Measurements from ENCODE around the gene KLHL20. TPM values are rescaled to one million over a fixed set of nuclear protein-coding genes. Genes with fewer than 3 reads are reported as not detected.

The KLHL20 gene
- total and polyA plus RNA-seq, 2 of the 8 experiments (the other 6 are each of a cell fraction or from before 2014, with no cell fraction given), result 4.9 to 12.3 TPM

DNA sequence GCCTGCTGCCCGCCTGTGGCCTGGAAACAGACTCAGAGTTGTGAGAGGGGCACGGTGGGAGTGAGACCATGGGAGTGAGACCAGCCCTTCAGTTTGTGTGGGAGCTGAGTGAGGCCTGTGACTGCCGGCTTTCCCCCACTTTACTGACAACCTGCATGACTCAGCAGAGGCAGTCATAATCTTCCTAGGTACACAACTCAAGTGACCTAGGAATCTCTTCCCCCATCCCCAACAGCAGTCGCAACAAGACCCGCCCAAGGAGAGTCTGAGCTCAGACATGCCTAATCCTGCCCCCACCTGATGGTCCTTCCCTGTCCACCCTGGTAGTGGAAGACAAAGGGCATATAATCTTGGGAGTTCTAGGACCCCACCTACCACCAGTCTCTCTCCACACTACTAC, 44.2 kb downstream of the KLHL20 start (continued):
- TF ChIP-seq, protein P1, sequence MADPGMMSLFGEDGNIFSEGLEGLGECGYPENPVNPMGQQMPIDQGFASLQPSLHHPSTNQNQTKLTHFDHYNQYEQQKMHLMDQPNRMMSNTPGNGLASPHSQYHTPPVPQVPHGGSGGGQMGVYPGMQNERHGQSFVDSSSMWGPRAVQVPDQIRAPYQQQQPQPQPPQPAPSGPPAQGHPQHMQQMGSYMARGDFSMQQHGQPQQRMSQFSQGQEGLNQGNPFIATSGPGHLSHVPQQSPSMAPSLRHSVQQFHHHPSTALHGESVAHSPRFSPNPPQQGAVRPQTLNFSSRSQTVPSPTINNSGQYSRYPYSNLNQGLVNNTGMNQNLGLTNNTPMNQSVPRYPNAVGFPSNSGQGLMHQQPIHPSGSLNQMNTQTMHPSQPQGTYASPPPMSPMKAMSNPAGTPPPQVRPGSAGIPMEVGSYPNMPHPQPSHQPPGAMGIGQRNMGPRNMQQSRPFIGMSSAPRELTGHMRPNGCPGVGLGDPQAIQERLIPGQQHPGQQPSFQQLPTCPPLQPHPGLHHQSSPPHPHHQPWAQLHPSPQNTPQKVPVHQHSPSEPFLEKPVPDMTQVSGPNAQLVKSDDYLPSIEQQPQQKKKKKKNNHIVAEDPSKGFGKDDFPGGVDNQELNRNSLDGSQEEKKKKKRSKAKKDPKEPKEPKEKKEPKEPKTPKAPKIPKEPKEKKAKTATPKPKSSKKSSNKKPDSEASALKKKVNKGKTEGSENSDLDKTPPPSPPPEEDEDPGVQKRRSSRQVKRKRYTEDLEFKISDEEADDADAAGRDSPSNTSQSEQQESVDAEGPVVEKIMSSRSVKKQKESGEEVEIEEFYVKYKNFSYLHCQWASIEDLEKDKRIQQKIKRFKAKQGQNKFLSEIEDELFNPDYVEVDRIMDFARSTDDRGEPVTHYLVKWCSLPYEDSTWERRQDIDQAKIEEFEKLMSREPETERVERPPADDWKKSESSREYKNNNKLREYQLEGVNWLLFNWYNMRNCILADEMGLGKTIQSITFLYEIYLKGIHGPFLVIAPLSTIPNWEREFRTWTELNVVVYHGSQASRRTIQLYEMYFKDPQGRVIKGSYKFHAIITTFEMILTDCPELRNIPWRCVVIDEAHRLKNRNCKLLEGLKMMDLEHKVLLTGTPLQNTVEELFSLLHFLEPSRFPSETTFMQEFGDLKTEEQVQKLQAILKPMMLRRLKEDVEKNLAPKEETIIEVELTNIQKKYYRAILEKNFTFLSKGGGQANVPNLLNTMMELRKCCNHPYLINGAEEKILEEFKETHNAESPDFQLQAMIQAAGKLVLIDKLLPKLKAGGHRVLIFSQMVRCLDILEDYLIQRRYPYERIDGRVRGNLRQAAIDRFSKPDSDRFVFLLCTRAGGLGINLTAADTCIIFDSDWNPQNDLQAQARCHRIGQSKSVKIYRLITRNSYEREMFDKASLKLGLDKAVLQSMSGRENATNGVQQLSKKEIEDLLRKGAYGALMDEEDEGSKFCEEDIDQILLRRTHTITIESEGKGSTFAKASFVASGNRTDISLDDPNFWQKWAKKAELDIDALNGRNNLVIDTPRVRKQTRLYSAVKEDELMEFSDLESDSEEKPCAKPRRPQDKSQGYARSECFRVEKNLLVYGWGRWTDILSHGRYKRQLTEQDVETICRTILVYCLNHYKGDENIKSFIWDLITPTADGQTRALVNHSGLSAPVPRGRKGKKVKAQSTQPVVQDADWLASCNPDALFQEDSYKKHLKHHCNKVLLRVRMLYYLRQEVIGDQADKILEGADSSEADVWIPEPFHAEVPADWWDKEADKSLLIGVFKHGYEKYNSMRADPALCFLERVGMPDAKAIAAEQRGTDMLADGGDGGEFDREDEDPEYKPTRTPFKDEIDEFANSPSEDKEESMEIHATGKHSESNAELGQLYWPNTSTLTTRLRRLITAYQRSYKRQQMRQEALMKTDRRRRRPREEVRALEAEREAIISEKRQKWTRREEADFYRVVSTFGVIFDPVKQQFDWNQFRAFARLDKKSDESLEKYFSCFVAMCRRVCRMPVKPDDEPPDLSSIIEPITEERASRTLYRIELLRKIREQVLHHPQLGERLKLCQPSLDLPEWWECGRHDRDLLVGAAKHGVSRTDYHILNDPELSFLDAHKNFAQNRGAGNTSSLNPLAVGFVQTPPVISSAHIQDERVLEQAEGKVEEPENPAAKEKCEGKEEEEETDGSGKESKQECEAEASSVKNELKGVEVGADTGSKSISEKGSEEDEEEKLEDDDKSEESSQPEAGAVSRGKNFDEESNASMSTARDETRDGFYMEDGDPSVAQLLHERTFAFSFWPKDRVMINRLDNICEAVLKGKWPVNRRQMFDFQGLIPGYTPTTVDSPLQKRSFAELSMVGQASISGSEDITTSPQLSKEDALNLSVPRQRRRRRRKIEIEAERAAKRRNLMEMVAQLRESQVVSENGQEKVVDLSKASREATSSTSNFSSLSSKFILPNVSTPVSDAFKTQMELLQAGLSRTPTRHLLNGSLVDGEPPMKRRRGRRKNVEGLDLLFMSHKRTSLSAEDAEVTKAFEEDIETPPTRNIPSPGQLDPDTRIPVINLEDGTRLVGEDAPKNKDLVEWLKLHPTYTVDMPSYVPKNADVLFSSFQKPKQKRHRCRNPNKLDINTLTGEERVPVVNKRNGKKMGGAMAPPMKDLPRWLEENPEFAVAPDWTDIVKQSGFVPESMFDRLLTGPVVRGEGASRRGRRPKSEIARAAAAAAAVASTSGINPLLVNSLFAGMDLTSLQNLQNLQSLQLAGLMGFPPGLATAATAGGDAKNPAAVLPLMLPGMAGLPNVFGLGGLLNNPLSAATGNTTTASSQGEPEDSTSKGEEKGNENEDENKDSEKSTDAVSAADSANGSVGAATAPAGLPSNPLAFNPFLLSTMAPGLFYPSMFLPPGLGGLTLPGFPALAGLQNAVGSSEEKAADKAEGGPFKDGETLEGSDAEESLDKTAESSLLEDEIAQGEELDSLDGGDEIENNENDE (IDR thresholded peaks at IDR 0.05; ENCODE audit: insufficient replicate concordance, low read length), result no peak

All from H1 (cell line).